ENCODE results near the gene AFF2. TPM values are rescaled to one million over a fixed set of nuclear protein-coding genes. Genes with fewer than 3 reads are reported as not detected.

AFF2 gene
- total and polyA plus RNA-seq, 4 donors, result 1.2 to 13.0 (median 3.9) TPM

DNA sequence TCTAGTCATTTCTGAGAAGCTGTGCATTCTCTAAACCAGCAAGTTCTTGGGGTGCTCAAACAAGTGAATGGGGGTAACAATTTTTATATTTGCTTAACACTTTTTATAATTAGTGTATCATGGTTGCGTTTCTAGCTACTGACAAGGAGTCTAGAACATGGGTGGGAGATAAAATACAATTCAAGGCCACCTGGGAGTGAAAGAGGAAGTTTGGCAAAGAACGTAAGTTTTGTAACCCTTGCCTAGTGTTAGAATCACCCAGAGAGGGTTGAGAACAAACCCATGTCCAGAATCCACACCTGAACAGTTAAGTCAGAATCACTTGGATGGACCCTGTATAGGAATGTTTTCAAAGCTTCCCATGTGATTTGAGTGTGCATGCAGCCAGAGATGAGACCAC, 92.7 kb downstream of the AFF2 start:
- Histone ChIP-seq H3K27ac (ENCODE audit: low read depth in 1 of 2, low read length in 1 of 2) (no peak overlapping the region), H3K36me3 (ENCODE audit: control insufficient read depth in 4 of 4, insufficient read depth in 4 of 4, low read length in 4 of 4) (no peaks in the 10 kb centered on the region), H3K4me1 (ENCODE audit: control insufficient read depth in 5 of 5, insufficient read depth in 5 of 5, low read length in 5 of 5) (no peaks in the 10 kb centered on the region), H3K9me3 (ENCODE audit: control insufficient read depth in 4 of 4, insufficient read depth in 3 of 4, low read length in 3 of 4) (no peaks in the 10 kb centered on the region), H3K4me3 (no peak overlapping the region), H3K9ac (ENCODE audit: insufficient read depth in 1 of 2, low read length in 2 of 2) (no peak overlapping the region), H3K27me3 (ENCODE audit: control insufficient read depth in 3 of 3, insufficient read depth in 3 of 3, low read length in 2 of 3) (peaks cover 0 to 13% (median under 1%) of the 10 kb centered on the region in 3 donors)
- ATAC-seq (ENCODE audit: insufficient read depth, low FRiP score) (no peak), DNase-seq (no peak)
- TF ChIP-seq, protein P1, sequence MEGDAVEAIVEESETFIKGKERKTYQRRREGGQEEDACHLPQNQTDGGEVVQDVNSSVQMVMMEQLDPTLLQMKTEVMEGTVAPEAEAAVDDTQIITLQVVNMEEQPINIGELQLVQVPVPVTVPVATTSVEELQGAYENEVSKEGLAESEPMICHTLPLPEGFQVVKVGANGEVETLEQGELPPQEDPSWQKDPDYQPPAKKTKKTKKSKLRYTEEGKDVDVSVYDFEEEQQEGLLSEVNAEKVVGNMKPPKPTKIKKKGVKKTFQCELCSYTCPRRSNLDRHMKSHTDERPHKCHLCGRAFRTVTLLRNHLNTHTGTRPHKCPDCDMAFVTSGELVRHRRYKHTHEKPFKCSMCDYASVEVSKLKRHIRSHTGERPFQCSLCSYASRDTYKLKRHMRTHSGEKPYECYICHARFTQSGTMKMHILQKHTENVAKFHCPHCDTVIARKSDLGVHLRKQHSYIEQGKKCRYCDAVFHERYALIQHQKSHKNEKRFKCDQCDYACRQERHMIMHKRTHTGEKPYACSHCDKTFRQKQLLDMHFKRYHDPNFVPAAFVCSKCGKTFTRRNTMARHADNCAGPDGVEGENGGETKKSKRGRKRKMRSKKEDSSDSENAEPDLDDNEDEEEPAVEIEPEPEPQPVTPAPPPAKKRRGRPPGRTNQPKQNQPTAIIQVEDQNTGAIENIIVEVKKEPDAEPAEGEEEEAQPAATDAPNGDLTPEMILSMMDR (IDR thresholded peaks at IDR 0.05; ENCODE audit: control extremely low read depth, extremely low read depth), result no peak
- 52 to 56% methylated on average over 2 of the region's 2 CpGs for WGBS, 2 donors

DNA sequence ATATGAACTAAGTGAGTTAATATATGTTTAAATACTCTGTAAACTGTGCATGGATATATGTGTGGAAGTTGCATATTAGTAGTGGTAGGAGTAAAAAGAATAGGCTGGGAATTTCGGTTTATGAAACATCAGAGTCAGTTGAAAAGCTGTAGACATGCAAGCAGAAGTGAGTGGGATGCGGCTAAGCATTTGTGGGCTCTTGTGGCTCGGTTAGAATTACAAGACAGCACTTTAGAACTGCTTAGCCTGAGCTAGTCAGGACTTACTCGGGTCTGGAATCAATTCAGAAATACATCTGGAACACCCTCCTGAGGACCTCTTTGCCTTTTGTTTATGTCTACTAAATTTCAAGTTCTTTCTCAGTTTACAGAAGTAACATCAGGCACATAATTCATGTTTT, 93.6 kb downstream of the AFF2 start:
- Histone ChIP-seq H3K4me1 (ENCODE audit: control insufficient read depth in 5 of 5, insufficient read depth in 5 of 5, low read length in 5 of 5) (no peaks in the 10 kb centered on the region), H3K27me3 (ENCODE audit: control insufficient read depth in 3 of 3, insufficient read depth in 3 of 3, low read length in 2 of 3) (peaks cover 0 to 9% (median 3%) of the 10 kb centered on the region in 3 donors), H3K4me3 (no peak overlapping the region), H3K9me3 (ENCODE audit: control insufficient read depth in 4 of 4, insufficient read depth in 3 of 4, low read length in 3 of 4) (no peaks in the 10 kb centered on the region), H3K36me3 (ENCODE audit: control insufficient read depth in 4 of 4, insufficient read depth in 4 of 4, low read length in 4 of 4) (no peaks in the 10 kb centered on the region), H3K9ac (ENCODE audit: insufficient read depth in 1 of 2, low read length in 2 of 2) (no peak overlapping the region), H3K27ac (ENCODE audit: low read depth in 1 of 2, low read length in 1 of 2) (no peak overlapping the region)
- TF ChIP-seq, protein P1 (IDR thresholded peaks at IDR 0.05; ENCODE audit: control extremely low read depth, extremely low read depth), result no peak
- ATAC-seq (ENCODE audit: insufficient read depth, low FRiP score) (no peak), DNase-seq (peak in 1 of 3 donors; percentile 14)
- WGBS, 2 donors, result 45 to 68% methylated on average over 4 of the region's 4 CpGs

DNA sequence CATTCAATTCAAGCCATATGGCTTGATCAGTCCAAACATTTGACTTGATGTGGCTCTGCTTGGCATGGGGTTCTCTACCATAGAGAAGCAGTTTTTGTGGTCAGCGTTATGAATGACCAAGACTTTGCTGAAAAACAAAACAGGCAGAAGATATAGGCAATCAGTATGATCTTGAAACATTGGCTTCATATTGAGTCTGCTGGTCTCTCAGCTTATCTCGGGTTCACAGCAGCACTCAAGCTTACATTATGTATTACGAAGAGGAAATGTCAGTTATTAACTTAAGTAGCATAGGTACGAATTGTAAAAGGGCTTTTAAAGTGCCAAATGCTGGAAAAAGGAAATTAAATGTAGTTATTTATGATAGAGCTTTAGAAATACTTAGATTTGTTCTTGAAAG, 99.0 kb downstream of the AFF2 start:
- Histone ChIP-seq H3K9me3 (ENCODE audit: control insufficient read depth in 4 of 4, insufficient read depth in 3 of 4, low read length in 3 of 4) (no peaks in the 10 kb centered on the region), H3K27me3 (ENCODE audit: control insufficient read depth in 3 of 3, insufficient read depth in 3 of 3, low read length in 2 of 3) (peaks cover 0 to 5% (median 0%) of the 10 kb centered on the region in 3 donors), H3K27ac (ENCODE audit: low read depth in 1 of 2, low read length in 1 of 2) (no peak overlapping the region), H3K36me3 (ENCODE audit: control insufficient read depth in 4 of 4, insufficient read depth in 4 of 4, low read length in 4 of 4) (no peaks in the 10 kb centered on the region), H3K9ac (ENCODE audit: insufficient read depth in 1 of 2, low read length in 2 of 2) (no peak overlapping the region), H3K4me3 (no peak overlapping the region), H3K4me1 (ENCODE audit: control insufficient read depth in 5 of 5, insufficient read depth in 5 of 5, low read length in 5 of 5) (peaks cover 0 to 5% (median 0%) of the 10 kb centered on the region in 5 donors)
- WGBS, 2 donors, result 46 to 56% methylated on average over 4 of the region's 4 CpGs
- peak in 1 of 3 donors; percentile 8 for DNase-seq
- TF ChIP-seq, protein P1 (IDR thresholded peaks at IDR 0.05; ENCODE audit: control extremely low read depth, extremely low read depth), result no peak
- ATAC-seq (ENCODE audit: insufficient read depth, low FRiP score), result no peak

DNA sequence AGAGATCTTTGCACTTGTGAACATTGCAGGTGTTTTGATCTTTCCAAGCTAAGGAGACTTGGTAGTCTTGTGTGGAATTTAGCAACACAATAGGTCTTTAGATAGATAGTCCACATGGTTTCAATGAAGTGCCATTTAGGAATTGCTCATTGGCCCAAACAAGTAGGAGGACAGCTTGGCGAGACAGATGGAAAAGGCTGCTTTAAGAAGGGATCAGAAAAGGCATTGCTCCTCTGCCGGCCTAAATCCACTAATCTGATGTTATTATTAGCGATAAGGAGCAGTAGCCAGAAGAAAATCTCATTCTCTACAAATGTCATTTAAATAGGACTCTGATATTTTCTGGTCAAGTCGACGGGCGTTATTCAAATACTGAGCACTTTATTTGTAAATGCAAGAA, 99.7 kb downstream of the AFF2 start:
- H3K9ac ChIP-seq (ENCODE audit: insufficient read depth in 1 of 2, low read length in 2 of 2), result no peak overlapping the region
- TF ChIP-seq, protein P1 (IDR thresholded peaks at IDR 0.05; ENCODE audit: control extremely low read depth, extremely low read depth), result no peak
- ATAC-seq (ENCODE audit: insufficient read depth, low FRiP score) (no peak), DNase-seq (no peak)
- peaks cover 0 to 5% (median 0%) of the 10 kb centered on the region in 3 donors for H3K27me3 ChIP-seq (ENCODE audit: control insufficient read depth in 3 of 3, insufficient read depth in 3 of 3, low read length in 2 of 3)
- 70 to 90% methylated on average over 6 of the region's 6 CpGs for WGBS, 2 donors
- peaks cover 0 to 5% (median 0%) of the 10 kb centered on the region in 5 donors for H3K4me1 ChIP-seq (ENCODE audit: control insufficient read depth in 5 of 5, insufficient read depth in 5 of 5, low read length in 5 of 5)
- no peak overlapping the region for H3K4me3 ChIP-seq
- H3K9me3 ChIP-seq (ENCODE audit: control insufficient read depth in 4 of 4, insufficient read depth in 3 of 4, low read length in 3 of 4), result no peaks in the 10 kb centered on the region
- no peaks in the 10 kb centered on the region for H3K36me3 ChIP-seq (ENCODE audit: control insufficient read depth in 4 of 4, insufficient read depth in 4 of 4, low read length in 4 of 4)
- H3K27ac ChIP-seq (ENCODE audit: low read depth in 1 of 2, low read length in 1 of 2), result no peak overlapping the region
